GM12873 (cell line): ENCODE results near the gene HSD3B7.

Experiments used
- TF ChIP-seq, protein P1 (sequence below): IDR thresholded peaks from 2 replicates; pipeline ENCODE4 v1.5.1; 2012; ENCODE audit warnings: low read depth, mild to moderate bottlenecking, moderate library complexity, low read length, control low read depth; ENCODE audit not compliant: insufficient read depth; ENCODE audit errors: missing control alignments

Gene HSD3B7

DNA sequence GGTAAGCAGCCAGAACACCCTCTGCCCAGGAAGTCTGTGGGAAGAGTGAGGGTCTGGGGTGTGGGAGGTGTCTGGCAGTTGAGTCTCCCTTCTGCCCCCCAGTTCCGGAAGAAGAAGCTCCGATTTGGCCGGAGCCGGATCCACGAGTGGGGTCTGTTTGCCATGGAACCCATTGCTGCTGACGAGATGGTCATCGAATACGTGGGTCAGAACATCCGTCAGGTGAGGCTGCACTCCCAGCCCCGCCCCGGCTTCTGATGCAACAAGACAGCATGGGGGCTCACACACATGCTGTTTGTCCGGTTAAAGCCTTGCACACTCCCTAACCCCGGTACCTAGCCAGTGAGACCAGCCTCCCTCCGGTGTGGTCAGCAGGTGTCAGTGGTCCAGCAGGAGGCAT lies 4.0 kb upstream of the HSD3B7 start:
- TF ChIP-seq, protein P1, sequence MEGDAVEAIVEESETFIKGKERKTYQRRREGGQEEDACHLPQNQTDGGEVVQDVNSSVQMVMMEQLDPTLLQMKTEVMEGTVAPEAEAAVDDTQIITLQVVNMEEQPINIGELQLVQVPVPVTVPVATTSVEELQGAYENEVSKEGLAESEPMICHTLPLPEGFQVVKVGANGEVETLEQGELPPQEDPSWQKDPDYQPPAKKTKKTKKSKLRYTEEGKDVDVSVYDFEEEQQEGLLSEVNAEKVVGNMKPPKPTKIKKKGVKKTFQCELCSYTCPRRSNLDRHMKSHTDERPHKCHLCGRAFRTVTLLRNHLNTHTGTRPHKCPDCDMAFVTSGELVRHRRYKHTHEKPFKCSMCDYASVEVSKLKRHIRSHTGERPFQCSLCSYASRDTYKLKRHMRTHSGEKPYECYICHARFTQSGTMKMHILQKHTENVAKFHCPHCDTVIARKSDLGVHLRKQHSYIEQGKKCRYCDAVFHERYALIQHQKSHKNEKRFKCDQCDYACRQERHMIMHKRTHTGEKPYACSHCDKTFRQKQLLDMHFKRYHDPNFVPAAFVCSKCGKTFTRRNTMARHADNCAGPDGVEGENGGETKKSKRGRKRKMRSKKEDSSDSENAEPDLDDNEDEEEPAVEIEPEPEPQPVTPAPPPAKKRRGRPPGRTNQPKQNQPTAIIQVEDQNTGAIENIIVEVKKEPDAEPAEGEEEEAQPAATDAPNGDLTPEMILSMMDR = no peak

DNA sequence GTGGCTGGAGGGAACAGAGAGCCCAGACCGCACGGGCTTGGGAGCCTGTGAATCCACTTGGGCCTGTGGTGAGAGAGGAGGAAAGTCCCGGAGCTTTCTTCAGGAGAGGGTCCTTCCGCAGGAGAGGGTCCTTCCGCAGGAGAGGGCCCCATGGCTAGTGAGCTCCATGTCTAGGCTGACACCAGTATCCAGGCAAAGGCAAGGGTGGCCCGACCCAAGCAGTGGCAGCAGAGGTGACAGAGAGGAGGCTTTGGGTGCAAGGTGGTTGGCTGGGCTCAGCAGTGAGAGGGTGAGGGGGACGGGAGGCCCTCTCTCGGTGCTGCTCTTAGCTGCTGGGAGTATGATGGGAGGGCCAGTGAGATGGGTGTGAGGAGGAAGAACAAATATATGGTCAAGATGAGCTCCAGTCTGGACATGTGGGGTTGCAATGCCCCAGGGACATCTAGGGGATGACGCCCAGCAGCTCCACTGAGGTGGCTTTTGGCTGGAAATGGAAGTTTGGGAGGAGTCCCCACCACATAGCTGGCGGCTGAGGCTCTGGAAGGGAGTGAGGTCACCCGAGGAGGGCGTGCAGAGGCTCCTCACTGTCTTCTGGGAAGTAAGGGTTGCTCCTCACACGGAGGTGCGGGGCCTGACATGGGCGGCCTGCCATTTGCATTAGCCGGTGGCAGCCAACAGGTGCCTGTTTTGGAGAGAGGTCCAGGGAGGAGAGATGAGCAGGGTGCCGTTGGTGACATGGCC lies 2.3 kb upstream of the HSD3B7 start:
- TF ChIP-seq, protein P1 = no peak

DNA sequence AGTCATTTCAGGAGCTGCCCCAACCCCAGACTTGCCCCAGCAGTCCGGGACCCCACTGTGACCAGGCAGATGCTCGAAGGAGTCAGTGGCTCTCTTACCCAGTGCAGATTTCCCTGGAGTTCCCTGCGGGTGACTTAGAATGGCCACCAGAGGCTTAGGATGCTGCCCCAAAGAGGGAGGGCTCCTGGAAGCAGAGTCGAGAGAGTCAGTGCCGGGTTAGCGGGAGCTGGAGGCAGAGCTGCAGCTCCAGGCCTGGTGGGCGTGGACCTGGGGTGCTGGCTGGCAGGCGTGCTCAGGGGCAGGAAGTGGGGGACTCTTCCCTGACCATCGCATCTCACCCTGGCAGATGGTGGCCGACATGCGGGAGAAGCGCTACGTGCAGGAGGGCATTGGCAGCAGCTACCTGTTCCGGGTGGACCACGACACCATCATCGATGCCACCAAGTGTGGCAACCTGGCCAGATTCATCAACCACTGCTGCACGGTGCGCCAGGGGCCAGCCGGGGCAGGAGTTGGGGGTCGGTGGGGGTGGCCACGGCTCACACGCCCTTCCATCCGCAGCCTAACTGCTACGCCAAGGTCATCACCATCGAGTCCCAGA lies 1.6 kb upstream of the HSD3B7 start:
- TF ChIP-seq, protein P1 = no peak

DNA sequence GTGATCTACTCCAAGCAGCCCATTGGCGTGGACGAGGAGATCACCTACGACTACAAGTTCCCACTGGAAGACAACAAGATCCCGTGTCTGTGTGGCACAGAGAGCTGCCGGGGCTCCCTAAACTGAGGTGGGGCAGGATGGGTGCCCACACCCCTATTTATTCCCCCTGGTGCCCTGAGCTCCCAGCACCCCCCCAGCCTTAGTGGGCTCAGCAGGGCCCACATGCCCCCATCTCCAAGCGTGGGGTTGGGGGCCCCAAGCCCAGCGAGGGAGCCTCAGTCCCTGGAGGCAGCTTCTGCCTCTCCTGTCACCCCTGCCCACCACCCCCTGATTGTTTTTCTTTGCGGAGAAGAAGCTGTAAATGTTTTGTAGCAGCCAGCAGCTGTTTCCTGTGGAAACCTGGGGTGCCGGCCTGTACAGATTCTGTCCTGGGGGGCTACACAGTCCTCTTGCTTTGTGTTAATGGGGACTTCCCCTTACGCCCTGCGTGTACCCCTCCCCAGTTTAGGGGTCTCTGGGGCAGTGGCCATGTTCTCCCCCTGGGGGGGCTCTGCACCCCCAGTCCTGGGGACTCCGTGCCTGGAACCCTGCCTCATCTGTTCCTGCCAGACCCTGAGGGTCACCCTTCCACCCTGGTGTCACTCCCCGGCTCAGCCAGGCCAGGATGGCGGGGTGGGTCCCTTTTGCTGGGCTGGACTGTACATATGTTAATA lies 953 bp upstream of the HSD3B7 start:
- TF ChIP-seq, protein P1 = no peak

DNA sequence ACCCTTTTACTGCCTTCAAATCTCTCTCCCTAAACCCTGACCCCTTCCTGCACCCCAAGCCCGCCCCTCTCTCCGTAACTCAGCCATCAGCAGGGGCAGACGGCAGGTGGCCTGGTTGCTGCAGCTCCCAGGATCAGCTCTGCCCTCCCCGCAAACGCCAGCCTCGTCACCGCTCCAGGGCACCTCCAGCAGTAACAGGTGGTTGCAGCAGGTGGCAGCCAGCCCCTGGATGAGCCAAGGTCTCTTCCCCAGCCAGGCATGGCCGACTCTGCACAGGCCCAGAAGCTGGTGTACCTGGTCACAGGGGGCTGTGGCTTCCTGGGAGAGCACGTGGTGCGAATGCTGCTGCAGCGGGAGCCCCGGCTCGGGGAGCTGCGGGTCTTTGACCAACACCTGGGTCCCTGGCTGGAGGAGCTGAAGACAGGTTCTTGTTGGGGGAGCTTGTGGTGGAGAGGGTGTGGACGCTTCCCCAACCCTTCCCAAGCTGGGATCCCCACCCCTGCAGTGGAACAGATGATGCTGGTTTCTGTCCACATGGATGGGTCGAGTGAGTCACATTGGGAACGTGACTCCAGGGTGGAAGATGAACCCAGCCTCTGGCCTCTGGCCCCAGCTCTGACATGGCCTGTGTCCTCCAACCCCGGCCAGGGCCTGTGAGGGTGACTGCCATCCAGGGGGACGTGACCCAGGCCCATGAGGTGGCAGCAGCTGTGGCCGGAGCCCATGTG lies 558 bp downstream of the HSD3B7 start:
- TF ChIP-seq, protein P1 = no peak

DNA sequence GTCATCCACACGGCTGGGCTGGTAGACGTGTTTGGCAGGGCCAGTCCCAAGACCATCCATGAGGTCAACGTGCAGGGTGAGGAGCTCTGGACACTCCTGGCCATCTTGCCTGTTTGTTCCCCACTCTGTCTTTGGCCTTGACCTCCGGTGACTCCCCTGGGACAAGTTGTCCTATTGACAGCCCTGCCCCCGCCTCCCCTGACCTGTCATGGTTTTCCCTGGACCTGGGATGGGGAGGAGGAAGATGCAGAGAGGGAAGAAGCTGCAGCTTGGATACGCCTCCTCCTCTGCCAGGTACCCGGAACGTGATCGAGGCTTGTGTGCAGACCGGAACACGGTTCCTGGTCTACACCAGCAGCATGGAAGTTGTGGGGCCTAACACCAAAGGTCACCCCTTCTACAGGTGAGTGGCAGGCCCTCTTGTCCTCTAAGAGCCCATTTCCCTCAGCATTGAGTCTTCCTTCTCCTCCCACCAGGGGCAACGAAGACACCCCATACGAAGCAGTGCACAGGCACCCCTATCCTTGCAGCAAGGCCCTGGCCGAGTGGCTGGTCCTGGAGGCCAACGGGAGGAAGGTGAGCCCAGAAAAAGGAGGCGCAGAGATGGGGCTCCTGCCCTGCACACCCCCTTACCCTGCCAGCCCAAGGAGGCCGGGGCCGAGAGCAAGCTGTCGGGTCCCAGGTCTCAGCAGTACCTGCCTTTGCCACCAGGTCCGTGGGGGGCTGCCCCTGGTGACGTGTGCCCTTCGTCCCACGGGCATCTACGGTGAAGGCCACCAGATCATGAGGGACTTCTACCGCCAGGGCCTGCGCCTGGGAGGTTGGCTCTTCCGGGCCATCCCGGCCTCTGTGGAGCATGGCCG lies 1.4 kb downstream of the HSD3B7 start:
- TF ChIP-seq, protein P1 = no peak
